Measurements from ENCODE around the gene RAD51B.

The RAD51B gene

DNA sequence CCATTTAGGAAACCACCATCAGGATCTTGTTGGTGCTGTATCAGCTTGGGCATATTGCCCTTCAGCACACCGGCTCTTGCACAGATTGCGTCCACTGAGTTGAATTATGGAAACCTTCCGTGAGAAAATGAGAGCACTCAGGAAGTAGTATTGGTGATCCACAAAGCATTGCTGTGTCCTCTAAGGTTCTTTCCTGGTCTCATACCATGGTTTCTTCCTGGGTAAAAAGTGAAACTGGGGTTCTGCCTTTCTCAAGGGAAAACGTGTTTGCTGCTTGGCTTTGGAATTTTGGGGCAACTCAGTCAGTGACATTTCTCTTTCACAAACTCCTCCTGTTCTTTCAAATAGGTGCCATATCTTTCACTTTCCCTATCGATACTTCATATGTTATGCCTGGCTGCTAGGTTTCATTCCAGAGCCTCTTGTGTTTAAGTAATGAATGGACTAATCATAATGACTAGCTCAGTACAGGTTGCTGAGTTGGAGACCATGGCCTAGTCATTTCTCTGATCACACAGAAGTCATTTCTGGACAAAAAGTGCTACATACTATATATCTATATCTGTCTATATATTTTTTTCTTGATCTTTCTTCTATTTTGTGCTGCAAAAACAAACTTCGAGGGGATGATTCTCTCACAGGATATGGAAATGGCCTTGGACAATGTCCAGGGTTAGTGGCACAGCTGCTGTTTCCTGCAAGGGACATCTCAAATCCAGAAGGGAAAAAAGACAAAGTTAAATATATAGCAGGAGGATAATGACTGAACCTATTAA lies 549.9 kb downstream of the RAD51B start:
- no peak for TF ChIP-seq CTCF (IDR thresholded peaks at IDR 0.05)

DNA sequence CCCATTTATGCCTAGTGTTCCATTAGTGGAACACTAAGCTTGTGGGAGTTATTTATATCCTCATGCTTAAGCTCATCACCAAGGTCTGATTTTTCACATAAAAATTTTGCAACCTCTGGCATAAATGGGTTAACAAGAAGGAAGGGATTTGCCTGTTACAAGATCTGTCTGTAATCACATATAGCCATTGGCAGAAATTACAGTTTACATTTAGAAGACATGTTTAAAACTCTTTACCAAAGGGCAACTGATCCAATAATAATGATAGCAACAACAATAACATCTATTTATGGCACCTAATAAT lies 550.4 kb downstream of the RAD51B start:
- TF ChIP-seq CTCF (IDR thresholded peaks at IDR 0.05): no peak

DNA sequence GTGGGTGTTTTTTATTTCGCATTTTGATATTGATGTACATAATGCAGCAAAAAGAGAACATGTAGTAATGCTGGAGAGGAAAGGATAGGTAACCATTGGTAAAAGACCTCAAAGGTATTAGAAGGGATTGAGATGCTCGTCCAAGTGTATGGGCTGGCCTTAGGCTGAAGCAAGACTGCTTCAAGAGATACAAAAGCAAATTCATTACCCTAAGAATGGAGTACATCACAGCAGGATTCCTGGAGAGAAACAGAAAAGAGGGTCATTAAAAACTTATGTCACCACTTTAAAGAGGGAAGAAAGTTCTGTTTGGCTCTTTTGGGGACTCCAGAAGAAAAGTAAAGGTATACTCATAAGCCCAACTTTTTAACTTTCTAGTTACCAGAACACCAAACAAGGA lies 552.8 kb downstream of the RAD51B start:
- TF ChIP-seq CTCF (IDR thresholded peaks at IDR 0.05): no peak

- no peak for TF ChIP-seq CTCF (IDR thresholded peaks at IDR 0.05)
Measured at GRCh38 chr14:68373124-68373646, 553.6 kb downstream of the RAD51B start.

DNA sequence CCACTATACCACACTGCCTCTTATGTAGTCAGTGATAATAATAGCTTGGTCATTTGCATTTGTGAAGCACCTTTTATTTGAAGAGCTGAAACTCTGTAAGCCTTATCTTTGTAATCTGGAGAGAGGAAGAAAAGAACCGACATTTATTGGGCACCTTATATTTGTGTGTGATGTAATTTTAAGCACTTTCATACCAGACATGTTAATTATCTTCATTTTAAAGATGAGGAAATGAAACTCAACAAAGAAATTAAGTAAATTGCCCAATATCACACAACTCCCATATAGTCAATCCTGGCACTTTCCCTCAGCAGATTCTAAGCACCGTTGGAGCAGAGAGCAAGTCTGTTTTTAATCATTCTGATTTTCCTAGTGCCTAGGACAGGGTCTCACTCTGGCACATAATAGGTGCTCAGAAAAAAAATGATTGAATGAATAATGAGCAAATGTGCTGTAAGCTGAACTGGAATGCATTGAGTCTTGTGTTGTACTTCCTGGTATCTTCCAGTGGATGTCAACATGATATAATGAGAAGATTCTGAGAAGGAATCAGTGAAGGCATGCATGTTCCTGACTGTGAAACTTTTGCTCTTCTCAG lies 554.4 kb downstream of the RAD51B start:
- TF ChIP-seq CTCF (IDR thresholded peaks at IDR 0.05): no peak

- TF ChIP-seq CTCF (IDR thresholded peaks at IDR 0.05): no peak
Measured at GRCh38 chr14:68374682-68375081, 555.1 kb downstream of the RAD51B start.

- no peak for TF ChIP-seq CTCF (IDR thresholded peaks at IDR 0.05)
Measured at GRCh38 chr14:68375376-68375775, 555.8 kb downstream of the RAD51B start.
